Upper lobe of left lung (tissue), 6 donors: ENCODE data around the gene CHURC1. TPM values are rescaled to one million over a fixed set of nuclear protein-coding genes. Genes with fewer than 3 reads are reported as not detected.

Source experiments
- ATAC-seq, 2 donors: fragments of 200-7000 bp; cut with Tn5 transposase; one replicate each; pipeline ENCODE4 v1.9.1; 2022; ENCODE audit warnings: mild to moderate bottlenecking in 2 of 2, moderate library complexity in 2 of 2; ENCODE audit not compliant: low FRiP score in 2 of 2
- DNase-seq, 2 donors: peaks; one replicate each; pipeline ENCODE4 v3.0.0-alpha.2; 2019 to 2020
- H3K27ac ChIP-seq, 4 donors: fragments of 200-600 bp; sonication (generic); one replicate each; pipeline ENCODE4 v1.5.1; 2016 to 2019
- H3K27me3 ChIP-seq, 4 donors: fragments of 200-600 bp; sonication (generic); one replicate each; pipeline ENCODE4 v1.5.1; 2017 to 2019
- H3K36me3 ChIP-seq, 4 donors: fragments of 200-600 bp; sonication (generic); one replicate each; pipeline ENCODE4 v1.5.1; 2016 to 2019
- H3K4me1 ChIP-seq, 4 donors: fragments of 200-600 bp; sonication (generic); one replicate each; pipeline ENCODE4 v1.5.1; 2018 to 2019
- H3K4me3 ChIP-seq, 4 donors: fragments of 200-600 bp; sonication (generic); one replicate each; pipeline ENCODE4 v1.5.1; 2017 to 2019; ENCODE audit warnings: mild to moderate bottlenecking in 2 of 4, moderate library complexity in 1 of 4
- H3K9me3 ChIP-seq, 4 donors: fragments of 200-600 bp; sonication (generic); one replicate each; pipeline ENCODE4 v1.5.1; 2018 to 2019
- EP300 ChIP-seq, 4 donors: sonication (generic); formaldehyde crosslinking; IDR thresholded peaks; one replicate each; pipeline ENCODE4 v1.5.1; 2017; ENCODE audit warnings: antibody characterized with exemption in 4 of 4, control low read depth in 2 of 4
- POLR2A ChIP-seq, 4 donors: fragments of 450-650 bp; IDR thresholded peaks; one replicate each; pipeline ENCODE4 v1.5.1; 2016 to 2017; ENCODE audit warnings: antibody characterized with exemption in 4 of 4, mild to moderate bottlenecking in 2 of 4
- POLR2AphosphoS5 ChIP-seq, 2 donors: sonication (generic); formaldehyde crosslinking; IDR thresholded peaks; one replicate each; pipeline ENCODE4 v1.5.1; 2017; ENCODE audit warnings: antibody characterized with exemption in 2 of 2
- WGBS, 2 donors: methylation state at CpG; one replicate each; pipeline ENCODE4 v1.1.5; 2017 to 2018; 5-methylcytosine and 5-hydroxymethylcytosine counted together
- total RNA-seq, 6 donors: library from RNA; depleted of rRNA in 4 of 6; stranded (reverse); fragments of >200 nt in 4 of 6; gene quantifications; one replicate each; pipeline versions ENCODE4 v1.1.0 to v1.2.1, GENCODE V29; 2016 to 2021
- TF ChIP-seq, protein P1 (sequence below), 6 experiments: fragments of 450-650 bp in 4 of 6; fragments of 200-600 bp in 2 of 6; sonication (generic) in 2 of 6; IDR thresholded peaks; one replicate each; pipeline ENCODE4 v1.5.1; 2016 to 2019; ENCODE audit warnings: antibody characterized with exemption in 6 of 6
- donor health status: DM: no; HTN: no; CAD: no; lungs with moderate emphysema.
- donor health status: DM: no; HTN: yes; CAD: no; lungs with severe emphysema.

Gene CHURC1
- total RNA-seq, 6 donors from 2014 or later = 18.3 to 99.6 (median 49.2) TPM

DNA sequence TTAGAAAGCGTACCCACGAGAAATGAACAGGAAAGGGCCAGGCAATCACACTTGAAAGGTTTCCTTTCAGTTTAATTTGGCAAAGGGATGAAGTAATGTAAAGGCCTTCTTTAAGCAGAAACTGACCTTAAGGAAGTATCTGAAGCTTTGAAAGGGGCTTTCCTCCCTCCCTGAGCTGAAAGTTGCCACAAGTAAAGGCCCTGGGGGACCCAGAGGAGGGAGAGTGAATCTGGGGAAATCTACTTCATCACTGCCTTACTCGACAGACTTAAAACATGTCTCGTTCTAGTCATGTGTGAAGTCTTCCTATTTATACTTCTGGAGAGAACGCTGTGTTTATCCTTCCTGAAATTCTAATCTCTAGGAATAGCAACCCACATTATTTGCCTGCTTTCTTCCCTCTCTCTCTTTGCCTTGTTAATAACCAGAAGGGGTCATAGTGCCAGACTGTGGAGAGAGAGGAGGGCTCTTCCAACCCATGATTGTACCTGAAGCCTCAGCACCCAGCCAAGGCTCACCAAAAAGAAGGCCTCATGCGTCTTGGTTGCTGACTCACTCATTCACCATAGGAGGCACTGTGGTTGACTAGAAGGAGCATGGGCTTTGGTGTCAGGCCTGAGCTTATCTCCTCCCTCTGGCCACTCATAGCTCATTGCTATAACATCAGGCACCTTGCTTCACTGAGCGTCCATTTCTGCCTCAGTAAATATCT lies 38.5 kb downstream of the CHURC1 start:
- no peak for ATAC-seq
- Histone ChIP-seq H3K27ac (no peak overlapping the region), H3K9me3 (no peaks in the 10 kb centered on the region)

DNA sequence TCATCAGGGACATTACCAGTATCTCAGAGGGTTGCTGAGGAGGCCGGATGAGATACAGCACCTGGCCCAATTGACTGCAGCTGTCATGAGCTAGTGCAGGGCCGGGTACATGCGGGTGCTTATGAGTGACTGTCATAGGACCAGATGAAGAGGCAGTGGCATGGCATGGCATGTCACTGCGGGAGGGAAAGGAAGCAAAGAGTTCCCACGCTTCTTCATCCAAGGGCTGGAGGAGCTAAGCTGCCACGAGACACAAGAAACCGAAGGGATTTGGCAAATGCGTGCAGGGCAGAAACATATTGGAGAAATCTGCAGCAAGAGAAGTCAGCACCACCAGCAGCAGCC lies 39.0 kb downstream of the CHURC1 start:
- TF ChIP-seq POLR2A (IDR thresholded peaks at IDR 0.05) = no peak
- TF ChIP-seq, protein P1, sequence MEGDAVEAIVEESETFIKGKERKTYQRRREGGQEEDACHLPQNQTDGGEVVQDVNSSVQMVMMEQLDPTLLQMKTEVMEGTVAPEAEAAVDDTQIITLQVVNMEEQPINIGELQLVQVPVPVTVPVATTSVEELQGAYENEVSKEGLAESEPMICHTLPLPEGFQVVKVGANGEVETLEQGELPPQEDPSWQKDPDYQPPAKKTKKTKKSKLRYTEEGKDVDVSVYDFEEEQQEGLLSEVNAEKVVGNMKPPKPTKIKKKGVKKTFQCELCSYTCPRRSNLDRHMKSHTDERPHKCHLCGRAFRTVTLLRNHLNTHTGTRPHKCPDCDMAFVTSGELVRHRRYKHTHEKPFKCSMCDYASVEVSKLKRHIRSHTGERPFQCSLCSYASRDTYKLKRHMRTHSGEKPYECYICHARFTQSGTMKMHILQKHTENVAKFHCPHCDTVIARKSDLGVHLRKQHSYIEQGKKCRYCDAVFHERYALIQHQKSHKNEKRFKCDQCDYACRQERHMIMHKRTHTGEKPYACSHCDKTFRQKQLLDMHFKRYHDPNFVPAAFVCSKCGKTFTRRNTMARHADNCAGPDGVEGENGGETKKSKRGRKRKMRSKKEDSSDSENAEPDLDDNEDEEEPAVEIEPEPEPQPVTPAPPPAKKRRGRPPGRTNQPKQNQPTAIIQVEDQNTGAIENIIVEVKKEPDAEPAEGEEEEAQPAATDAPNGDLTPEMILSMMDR (IDR thresholded peaks at IDR 0.05) = no peak
- no peak for TF ChIP-seq EP300 (IDR thresholded peaks at IDR 0.05)
- no peak for TF ChIP-seq POLR2AphosphoS5 (IDR thresholded peaks at IDR 0.05)
- H3K4me3 ChIP-seq = no peak overlapping the region
- H3K9me3 ChIP-seq = no peaks in the 10 kb centered on the region
- peaks cover 0 to 19% (median 13%) of the 10 kb centered on the region in 4 donors for H3K36me3 ChIP-seq
- no peak overlapping the region for H3K27ac ChIP-seq
- no peak for DNase-seq
- ATAC-seq = no peak
- WGBS, 2 donors = 90 to 94% methylated on average over 8 of the region's 8 CpGs
- H3K27me3 ChIP-seq = no peaks in the 10 kb centered on the region
- H3K4me1 ChIP-seq = no peaks in the 10 kb centered on the region

More for the DNA sequence above, 38.5 kb downstream of the CHURC1 start:
- TF ChIP-seq EP300 (IDR thresholded peaks at IDR 0.05) (no peak), POLR2A (IDR thresholded peaks at IDR 0.05) (no peak), POLR2AphosphoS5 (IDR thresholded peaks at IDR 0.05) (no peak)
- TF ChIP-seq, protein P1 (IDR thresholded peaks at IDR 0.05) = no peak
- 66 to 73% methylated on average over 7 of the region's 7 CpGs for WGBS, 2 donors
- H3K4me1 ChIP-seq = no peaks in the 10 kb centered on the region
- H3K36me3 ChIP-seq = peaks cover 0 to 24% (median 15%) of the 10 kb centered on the region in 4 donors
- H3K4me3 ChIP-seq = no peak overlapping the region
- no peaks in the 10 kb centered on the region for H3K27me3 ChIP-seq
- no peak for DNase-seq

DNA sequence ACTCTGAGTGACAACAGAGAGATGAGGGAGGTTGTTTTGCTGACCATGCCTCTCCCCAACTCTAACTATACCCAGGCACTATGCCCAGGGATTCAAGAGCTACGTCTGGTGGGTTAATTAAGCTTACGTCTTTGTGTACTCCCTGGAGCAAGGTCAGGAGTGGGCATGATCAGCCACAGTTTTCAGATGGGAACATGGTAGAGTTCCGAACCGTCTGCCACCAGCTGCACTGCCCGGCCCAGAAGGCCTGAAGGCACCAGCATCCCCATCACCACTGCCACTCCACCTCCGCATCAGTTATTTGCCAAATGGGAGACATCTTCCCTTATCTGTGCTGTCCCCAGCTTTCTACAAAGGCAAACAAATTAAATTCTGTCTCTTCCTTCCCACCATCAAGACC lies 39.4 kb downstream of the CHURC1 start:
- 94 to 98% methylated on average over 4 to 6 of the region's 6 CpGs for WGBS, 2 donors
- Histone ChIP-seq H3K27me3 (no peaks in the 10 kb centered on the region), H3K27ac (no peak overlapping the region), H3K4me3 (no peak overlapping the region), H3K4me1 (no peaks in the 10 kb centered on the region), H3K9me3 (no peaks in the 10 kb centered on the region), H3K36me3 (peaks cover 0 to 16% (median 11%) of the 10 kb centered on the region in 4 donors)
- DNase-seq = no peak
- TF ChIP-seq POLR2A (IDR thresholded peaks at IDR 0.05) (no peak), POLR2AphosphoS5 (IDR thresholded peaks at IDR 0.05) (no peak), EP300 (IDR thresholded peaks at IDR 0.05) (no peak)
- TF ChIP-seq, protein P1 (IDR thresholded peaks at IDR 0.05) = no peak
- no peak for ATAC-seq

DNA sequence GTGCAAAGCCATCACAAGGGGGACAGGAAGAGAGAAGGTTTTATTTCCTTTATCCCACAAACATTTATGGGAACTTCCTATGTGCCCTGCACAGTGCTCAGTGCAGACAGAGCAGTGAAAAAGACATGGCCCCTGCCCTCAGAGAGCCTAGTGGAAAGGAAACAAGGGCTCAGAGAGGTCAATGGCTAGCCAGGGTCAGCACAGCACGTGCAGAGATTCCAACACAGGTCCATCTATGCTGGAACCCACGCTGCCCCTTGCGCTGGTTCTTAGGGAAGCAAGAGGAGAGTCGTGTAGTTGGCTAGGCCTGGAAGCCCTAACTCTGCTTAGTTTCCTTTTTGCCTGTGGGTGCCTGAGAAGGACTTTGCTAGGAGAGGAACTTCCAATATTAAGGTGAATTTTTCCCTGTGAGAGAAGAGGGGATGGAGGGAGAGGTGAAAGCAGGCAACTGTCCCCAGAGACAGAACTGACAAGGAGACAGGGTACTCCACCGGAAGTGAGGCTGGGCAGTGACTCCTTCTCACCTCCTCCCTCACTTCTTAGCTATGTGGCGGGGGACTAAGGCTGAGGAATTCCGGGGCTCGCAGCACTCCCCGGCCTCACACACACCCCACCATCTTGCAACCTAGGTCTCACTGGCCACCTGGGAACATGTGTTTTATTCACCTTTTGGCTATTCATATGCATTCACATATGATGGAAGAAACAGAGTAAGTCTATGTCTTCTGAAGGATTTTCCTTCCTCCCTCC lies 40.4 kb downstream of the CHURC1 start:
- no peak for DNase-seq
- 91 to 92% methylated on average over 9 of the region's 9 CpGs for WGBS, 2 donors
- no peak overlapping the region for H3K27ac ChIP-seq

DNA sequence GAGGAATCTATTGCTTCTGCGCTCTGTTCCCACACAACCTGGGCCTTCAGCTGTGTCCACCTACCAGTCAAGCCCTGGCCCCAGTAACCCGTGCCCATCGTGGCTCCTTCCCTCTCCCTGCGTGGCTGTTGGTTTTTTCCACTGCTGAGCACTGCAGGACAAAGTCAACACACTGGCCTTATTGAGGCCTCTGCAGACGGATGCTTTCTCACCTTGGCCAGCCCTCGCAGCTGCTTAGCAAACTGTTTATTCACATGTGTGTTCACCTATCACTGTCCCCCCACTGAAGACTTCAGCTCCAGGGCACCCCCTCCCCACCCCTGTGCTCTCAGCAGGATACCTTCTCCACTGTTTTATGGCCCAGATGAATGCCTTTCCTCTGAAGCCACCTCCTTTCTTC lies 41.0 kb downstream of the CHURC1 start:
- DNase-seq (no peak), ATAC-seq (no peak)
- no peak overlapping the region for H3K27ac ChIP-seq
- H3K9me3 ChIP-seq = no peaks in the 10 kb centered on the region
- H3K4me3 ChIP-seq = no peak overlapping the region
- no peaks in the 10 kb centered on the region for H3K27me3 ChIP-seq
- TF ChIP-seq, protein P1 (IDR thresholded peaks at IDR 0.05) = no peak
- no peak for TF ChIP-seq POLR2A (IDR thresholded peaks at IDR 0.05)
- no peak for TF ChIP-seq EP300 (IDR thresholded peaks at IDR 0.05)
- no peak for TF ChIP-seq POLR2AphosphoS5 (IDR thresholded peaks at IDR 0.05)
- WGBS, 2 donors = 84 to 86% methylated on average over 6 of the region's 6 CpGs
- H3K36me3 ChIP-seq = peaks cover 0 to 13% (median 7%) of the 10 kb centered on the region in 4 donors
- H3K4me1 ChIP-seq = no peaks in the 10 kb centered on the region

More for the DNA sequence above, 40.4 kb downstream of the CHURC1 start:
- H3K36me3 ChIP-seq = peaks cover 0 to 16% (median 8%) of the 10 kb centered on the region in 4 donors
- no peak for TF ChIP-seq POLR2AphosphoS5 (IDR thresholded peaks at IDR 0.05)
- TF ChIP-seq EP300 (IDR thresholded peaks at IDR 0.05) = no peak
- H3K9me3 ChIP-seq = no peaks in the 10 kb centered on the region
- H3K4me1 ChIP-seq = no peaks in the 10 kb centered on the region
- ATAC-seq = no peak
- no peak overlapping the region for H3K4me3 ChIP-seq
- H3K27me3 ChIP-seq = no peaks in the 10 kb centered on the region
